T-helper 17 cell (primary cell): Measurements from ENCODE around the gene MTHFR. TPM values are rescaled to one million over a fixed set of nuclear protein-coding genes. Genes with fewer than 3 reads are reported as not detected.

Experiments
- ATAC-seq: fragments of 150-1000 bp; cut with Tn5 transposase; 2 replicates; pipeline ENCODE4 v1.10.0; 2021; ENCODE audit warnings: mild to moderate bottlenecking, moderate library complexity
- DNase-seq, 3 donors: peaks; one replicate each; pipeline versions ENCODE4 v3.0.0 to v3.0.0-alpha.2; 2020 to 2021
- H3K9me3 ChIP-seq: one replicate; pipeline ENCODE4 v1.7.0; 2013; ENCODE audit warnings: low read length, mild to moderate bottlenecking; ENCODE audit not compliant: control insufficient read depth, poor library complexity, severe bottlenecking
- H3K27ac Mint-ChIP-seq: one replicate; pipeline ENCODE4 v1.8.0; 2022; ENCODE audit warnings: mild to moderate bottlenecking, moderate library complexity, mixed read lengths
- H3K27me3 Mint-ChIP-seq: one replicate; pipeline ENCODE4 v1.8.0; 2022; ENCODE audit warnings: mixed read lengths
- H3K36me3 Mint-ChIP-seq: one replicate; pipeline ENCODE4 v1.8.0; 2022; ENCODE audit warnings: low read depth, mixed read lengths
- H3K4me1 Mint-ChIP-seq: one replicate; pipeline ENCODE4 v1.8.0; 2022; ENCODE audit warnings: mild to moderate bottlenecking, mixed read lengths
- H3K4me3 Mint-ChIP-seq: one replicate; pipeline ENCODE4 v1.8.0; 2022; ENCODE audit warnings: mild to moderate bottlenecking, moderate library complexity, mixed read lengths
- total RNA-seq, 4 donors: library from RNA in 2 of 4; stranded (reverse) in 2 of 4; gene quantifications; one replicate each; pipeline ENCODE4 v1.2.3 and lab custom pipeline; 2022 to 2026

MTHFR gene
- total RNA-seq (10 to 100 TPM; 31.5 to 35.1 TPM), total RNA-seq (lab: John Stamatoyannopoulos, UW) (64.9 to 76.6 reads per million in 2 donors)

DNA sequence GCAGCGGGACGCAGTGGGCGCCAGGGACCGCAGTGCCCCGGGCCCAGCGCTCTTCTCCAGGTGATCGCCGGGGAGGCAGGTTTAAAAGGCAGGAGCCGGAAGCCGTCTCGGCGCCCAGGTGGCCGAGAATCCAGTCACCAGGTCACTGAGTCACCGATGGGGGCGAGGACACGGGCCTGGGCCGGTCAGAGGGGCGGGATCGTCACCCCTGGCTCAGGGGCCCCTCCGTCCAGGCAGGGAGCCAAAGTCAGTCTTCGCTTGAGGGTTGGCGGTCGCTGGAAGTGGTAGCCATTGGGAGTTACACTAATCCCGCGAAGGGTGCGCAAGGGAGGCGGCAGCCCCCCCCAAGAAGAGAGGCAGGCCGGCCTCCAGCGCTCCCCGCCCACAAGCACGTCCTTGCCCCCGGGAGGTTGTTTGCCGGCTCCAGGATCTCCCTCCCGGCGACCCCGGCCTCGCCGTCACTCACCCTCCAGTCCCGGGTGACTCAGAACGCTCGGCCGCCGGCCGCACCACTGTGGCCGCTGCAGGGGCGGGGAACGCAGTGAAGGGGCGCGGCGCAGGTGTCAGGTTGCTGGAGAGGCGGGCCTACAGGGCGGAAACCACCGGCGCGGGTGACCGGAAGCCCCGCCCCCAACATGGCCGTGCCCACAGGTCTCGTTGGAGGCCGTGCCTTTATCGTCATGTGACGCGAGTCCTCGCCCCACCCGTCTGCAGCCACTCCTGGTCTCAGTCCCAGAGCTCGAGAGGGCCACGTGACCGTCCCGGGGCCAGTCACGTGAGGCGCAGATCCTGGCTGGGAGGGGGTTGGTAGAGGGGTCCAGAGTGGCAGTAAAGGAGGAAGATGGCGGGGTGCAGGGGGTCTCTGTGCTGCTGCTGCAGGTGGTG, at the start of gene MTHFR, which contains the start of gene CLCN6:
TSS of gene MTHFR (minus strand) at position 543 of the 885 bp plus-strand sequence. CDS start 2,848 bp downstream, outside the sequence.
TSS of gene CLCN6 (plus strand) at position 770 of the 885 bp plus-strand sequence. CDS start at position 842, 72 bp downstream.
- Mint-ChIP-seq H3K27ac (peak within 1 kb of the TSS; percentile 96), H3K27me3 (no peaks in the 10 kb centered on the region)
- H3K9me3 ChIP-seq = no peaks in the 10 kb centered on the region

DNA sequence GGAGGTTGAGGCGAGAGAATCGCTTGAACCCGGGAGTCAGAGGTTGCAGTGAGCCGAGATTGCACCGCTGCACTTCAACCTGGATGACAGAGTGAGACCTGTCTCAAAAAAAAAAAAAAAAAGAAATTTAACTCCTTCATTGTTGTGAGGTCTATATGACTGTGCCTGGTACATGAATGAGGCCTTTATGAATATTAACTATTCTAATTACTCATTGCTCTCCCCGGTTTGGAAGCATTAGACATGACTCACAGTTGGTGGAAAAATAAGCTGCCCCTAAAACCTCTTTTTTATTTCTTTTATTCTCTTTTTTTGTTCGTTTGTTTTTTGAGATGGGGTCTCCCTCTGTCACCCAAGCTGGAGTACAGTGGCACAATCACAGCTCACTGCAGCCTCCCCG, 49.7 kb upstream of the MTHFR start:
- no peaks in the 10 kb centered on the region for H3K9me3 ChIP-seq
- no peak overlapping the region for H3K4me3 Mint-ChIP-seq
- ATAC-seq (no peak), DNase-seq (no peak)
- peaks cover 69% of the 10 kb centered on the region for H3K27me3 Mint-ChIP-seq
- no peak overlapping the region for H3K27ac Mint-ChIP-seq
- no peaks in the 10 kb centered on the region for H3K4me1 Mint-ChIP-seq
- peaks cover 2% of the 10 kb centered on the region for H3K36me3 Mint-ChIP-seq

More for the DNA sequence above, at the start of gene MTHFR, which contains the start of gene CLCN6:
- peak within 1 kb of the TSS; percentile 99 for H3K4me3 Mint-ChIP-seq
- ATAC-seq = peak; percentile 92
- H3K36me3 Mint-ChIP-seq = no peaks in the 10 kb centered on the region
- H3K4me1 Mint-ChIP-seq = peaks cover 33% of the 10 kb centered on the region
- DNase-seq = peak; percentile 95 to 98 (median 97)

DNA sequence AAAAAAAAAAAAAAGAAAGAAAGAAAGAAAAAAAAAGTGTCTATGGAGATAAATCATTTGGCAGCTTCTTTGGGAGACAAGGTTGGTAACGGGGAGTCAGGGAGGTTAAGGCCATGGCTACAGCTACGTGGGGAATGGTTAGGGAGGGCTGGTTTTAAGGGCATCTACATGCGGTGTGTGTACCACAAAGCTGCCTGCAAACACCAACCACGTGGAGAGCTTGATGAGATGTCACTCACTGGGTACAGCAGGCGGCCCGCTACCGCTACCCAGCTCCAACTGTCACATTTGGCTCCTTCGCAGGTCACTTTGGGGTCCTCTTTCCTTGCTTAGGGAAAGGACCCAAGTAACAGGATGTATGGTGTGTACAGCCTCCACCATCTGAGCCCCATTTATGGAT, 48.8 kb upstream of the MTHFR start:
- no peaks in the 10 kb centered on the region for H3K4me1 Mint-ChIP-seq
- H3K9me3 ChIP-seq = no peaks in the 10 kb centered on the region
- H3K36me3 Mint-ChIP-seq = peaks cover 2% of the 10 kb centered on the region
- DNase-seq (no peak), ATAC-seq (no peak)
- H3K27ac Mint-ChIP-seq = no peak overlapping the region
- H3K4me3 Mint-ChIP-seq = no peak overlapping the region
- H3K27me3 Mint-ChIP-seq = peaks cover 68% of the 10 kb centered on the region

DNA sequence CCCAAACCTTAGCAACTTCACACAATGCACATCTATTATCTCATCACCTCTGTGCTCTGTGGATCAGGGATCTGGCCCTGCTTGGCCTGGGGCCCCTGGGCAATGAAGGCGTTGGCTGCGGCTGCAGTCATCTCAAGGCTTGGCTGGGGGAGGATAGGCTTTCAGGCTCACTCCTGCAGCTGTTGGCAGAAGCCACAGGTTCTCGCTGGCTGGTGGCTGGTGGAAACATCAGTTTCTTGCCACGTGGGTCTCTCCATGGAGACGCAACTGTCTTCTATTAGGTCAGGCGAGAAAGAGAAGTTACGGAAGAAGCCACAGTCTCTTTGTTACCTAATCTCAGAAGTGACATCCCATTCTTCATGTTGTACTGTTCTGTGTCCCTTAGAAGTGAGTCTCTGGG, 45.4 kb upstream of the MTHFR start:
- no peak overlapping the region for H3K4me3 Mint-ChIP-seq
- no peak for DNase-seq
- H3K27ac Mint-ChIP-seq = no peak overlapping the region
- no peaks in the 10 kb centered on the region for H3K4me1 Mint-ChIP-seq
- H3K36me3 Mint-ChIP-seq = peaks cover 2% of the 10 kb centered on the region
- H3K9me3 ChIP-seq = no peaks in the 10 kb centered on the region
- no peak for ATAC-seq
- peaks cover 40% of the 10 kb centered on the region for H3K27me3 Mint-ChIP-seq

GRCh38 chr1:11850156-11850555, 44.4 kb upstream of the MTHFR start:
- H3K27me3 Mint-ChIP-seq = peaks cover 34% of the 10 kb centered on the region
- ATAC-seq = no peak
- no peak overlapping the region for H3K4me3 Mint-ChIP-seq
- no peak for DNase-seq
- H3K4me1 Mint-ChIP-seq = no peaks in the 10 kb centered on the region
- no peaks in the 10 kb centered on the region for H3K9me3 ChIP-seq
- H3K27ac Mint-ChIP-seq = peak overlapping the region; percentile 45
- peaks cover 2% of the 10 kb centered on the region for H3K36me3 Mint-ChIP-seq

- Mint-ChIP-seq H3K27me3 (peaks cover 28% of the 10 kb centered on the region), H3K27ac (no peak overlapping the region)
Measured at GRCh38 chr1:11848373-11848700, 42.6 kb upstream of the MTHFR start.

DNA sequence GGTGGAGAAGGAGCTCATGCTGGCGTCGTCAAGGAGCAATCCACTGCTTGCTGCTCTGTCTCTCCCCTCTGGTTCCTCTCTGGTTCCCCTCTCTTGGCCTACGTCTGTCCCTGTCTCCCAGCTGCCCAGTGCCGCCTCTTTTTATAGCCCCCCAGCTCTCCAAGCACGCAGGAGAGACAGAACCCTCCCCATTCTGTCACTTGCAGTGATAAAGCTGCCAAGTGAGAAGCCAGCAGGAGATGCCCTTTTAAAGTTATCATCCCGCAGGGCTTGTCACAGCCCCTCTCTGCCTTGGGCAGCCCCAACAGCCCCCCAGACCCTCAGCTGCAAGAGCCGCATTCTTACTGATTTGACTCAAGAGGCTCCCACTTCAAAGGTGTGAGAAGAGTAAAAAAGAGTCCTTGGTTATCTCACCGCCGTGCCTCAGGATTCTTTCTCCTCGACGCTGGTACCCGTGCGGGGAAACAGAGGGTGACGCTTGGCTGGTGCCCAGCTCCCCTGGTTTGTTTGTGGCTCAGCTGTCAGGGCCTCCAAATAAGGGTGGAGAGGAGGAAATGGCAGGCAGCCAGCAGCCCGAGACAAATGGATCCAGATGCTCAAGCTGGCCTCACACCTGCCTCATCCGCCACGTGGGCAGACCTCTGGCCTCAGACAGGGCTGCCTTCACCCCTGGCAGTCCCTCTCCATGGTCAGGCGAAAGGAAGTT, 42.1 kb upstream of the MTHFR start, which contains the start of gene NPPA:
TSS of gene NPPA (minus strand) at position 117 of the 706 bp plus-strand sequence. CDS start at position 18, 99 bp downstream.
- Mint-ChIP-seq H3K4me3 (no peak within 1 kb of the TSS), H3K4me1 (peaks cover 6% of the 10 kb centered on the region), H3K27ac (no peak within 1 kb of the TSS), H3K36me3 (peaks cover 7% of the 10 kb centered on the region), H3K27me3 (peaks cover 23% of the 10 kb centered on the region)
- ATAC-seq = no peak
- H3K9me3 ChIP-seq = no peaks in the 10 kb centered on the region
- no peak for DNase-seq

More at GRCh38 chr1:11848373-11848700, 42.6 kb upstream of the MTHFR start:
- peaks cover 5% of the 10 kb centered on the region for H3K4me1 Mint-ChIP-seq
- no peaks in the 10 kb centered on the region for H3K9me3 ChIP-seq
- no peak for DNase-seq
- ATAC-seq = no peak
- no peak overlapping the region for H3K4me3 Mint-ChIP-seq
- H3K36me3 Mint-ChIP-seq = peaks cover 7% of the 10 kb centered on the region

DNA sequence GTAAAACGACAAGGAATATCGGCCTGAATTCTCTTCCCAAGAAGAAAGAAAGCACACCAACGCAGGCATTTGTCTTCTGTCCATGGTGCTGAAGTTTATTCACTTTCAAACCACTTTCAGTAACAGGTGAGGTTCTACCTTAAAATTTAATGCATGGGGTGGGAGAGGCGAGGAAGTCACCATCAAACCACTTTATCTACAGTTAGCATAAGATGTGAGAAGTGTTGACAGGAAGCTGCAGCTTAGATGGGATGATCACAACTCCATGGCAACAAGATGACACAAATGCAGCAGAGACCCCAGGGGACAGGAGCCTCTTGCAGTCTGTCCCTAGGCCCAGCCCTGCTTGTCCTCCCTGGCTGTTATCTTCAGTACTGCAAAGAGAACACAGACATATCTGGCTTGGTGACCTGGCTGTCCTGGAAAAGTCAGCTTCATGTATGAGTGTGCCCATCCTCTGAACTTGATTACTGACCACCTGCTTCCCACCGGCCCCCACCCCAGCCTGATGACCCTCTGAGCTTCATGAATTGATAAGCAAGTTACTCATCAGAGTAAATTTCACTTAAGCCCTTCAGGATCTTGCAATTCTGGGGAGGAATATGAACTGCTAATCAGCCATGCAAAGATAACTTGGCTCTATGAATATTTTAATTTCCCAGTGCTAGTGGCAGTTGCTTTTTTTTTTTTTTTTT, 40.0 kb upstream of the MTHFR start:
- H3K4me3 Mint-ChIP-seq = no peak overlapping the region
- peaks cover 12% of the 10 kb centered on the region for H3K27me3 Mint-ChIP-seq
- H3K4me1 Mint-ChIP-seq = peaks cover 8% of the 10 kb centered on the region
- H3K27ac Mint-ChIP-seq = no peak overlapping the region
- no peak for ATAC-seq
- DNase-seq = no peak
- no peaks in the 10 kb centered on the region for H3K9me3 ChIP-seq
- H3K36me3 Mint-ChIP-seq = peaks cover 6% of the 10 kb centered on the region

DNA sequence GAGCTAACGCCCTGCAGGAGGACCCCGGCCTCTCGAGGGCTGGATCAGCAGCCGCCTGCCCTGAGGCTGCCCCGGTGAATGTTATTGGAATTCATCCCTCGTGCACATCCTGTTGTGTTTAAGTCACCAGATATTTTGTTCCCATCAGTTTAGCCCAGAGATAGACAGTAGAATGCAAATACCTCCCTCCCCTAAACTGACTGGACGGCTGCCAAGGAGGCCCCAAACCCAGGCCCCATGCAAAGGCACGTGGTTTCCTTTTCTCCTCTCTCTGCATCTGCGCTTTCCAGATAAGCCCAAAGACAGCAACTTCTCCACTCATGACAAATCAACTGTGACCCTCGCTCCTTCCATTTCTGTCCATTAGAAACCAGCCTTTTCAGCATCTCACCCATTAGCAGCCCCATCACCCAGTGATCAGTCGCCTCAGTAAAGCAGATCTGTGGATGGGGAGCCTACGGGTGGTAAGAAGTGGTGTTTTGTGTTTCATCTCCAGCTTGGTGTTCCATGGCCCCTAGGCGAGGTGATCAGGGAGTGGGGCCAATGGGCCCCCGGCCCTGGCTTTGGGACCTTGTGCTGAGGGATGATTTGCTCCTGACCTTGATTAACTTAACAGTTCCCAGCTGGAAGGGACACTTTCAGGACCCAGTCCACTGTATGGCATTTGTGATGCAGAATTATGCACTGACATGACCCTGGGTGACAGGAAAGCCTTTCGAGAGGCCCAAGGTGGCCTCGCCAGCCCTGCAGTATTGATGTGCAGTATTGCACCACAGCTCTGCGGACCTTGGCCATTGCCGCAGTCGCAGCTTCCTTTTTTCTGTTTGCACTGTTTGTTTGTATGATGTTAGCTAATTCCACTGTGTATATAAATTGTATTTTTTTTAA, 36.6 kb upstream of the MTHFR start:
- no peak overlapping the region for H3K27ac Mint-ChIP-seq
- peaks cover 8% of the 10 kb centered on the region for H3K36me3 Mint-ChIP-seq
- no peak overlapping the region for H3K4me3 Mint-ChIP-seq
- no peak for ATAC-seq
- DNase-seq = no peak
- no peaks in the 10 kb centered on the region for H3K27me3 Mint-ChIP-seq
- peaks cover 13% of the 10 kb centered on the region for H3K4me1 Mint-ChIP-seq
- H3K9me3 ChIP-seq = no peaks in the 10 kb centered on the region

- ATAC-seq = no peak
- Mint-ChIP-seq H3K36me3 (peaks cover 8% of the 10 kb centered on the region), H3K27me3 (no peaks in the 10 kb centered on the region), H3K27ac (no peak overlapping the region), H3K4me3 (no peak overlapping the region), H3K4me1 (peaks cover 13% of the 10 kb centered on the region)
- no peaks in the 10 kb centered on the region for H3K9me3 ChIP-seq
- no peak for DNase-seq
Measured at GRCh38 chr1:11841245-11842153, 35.7 kb upstream of the MTHFR start.

DNA sequence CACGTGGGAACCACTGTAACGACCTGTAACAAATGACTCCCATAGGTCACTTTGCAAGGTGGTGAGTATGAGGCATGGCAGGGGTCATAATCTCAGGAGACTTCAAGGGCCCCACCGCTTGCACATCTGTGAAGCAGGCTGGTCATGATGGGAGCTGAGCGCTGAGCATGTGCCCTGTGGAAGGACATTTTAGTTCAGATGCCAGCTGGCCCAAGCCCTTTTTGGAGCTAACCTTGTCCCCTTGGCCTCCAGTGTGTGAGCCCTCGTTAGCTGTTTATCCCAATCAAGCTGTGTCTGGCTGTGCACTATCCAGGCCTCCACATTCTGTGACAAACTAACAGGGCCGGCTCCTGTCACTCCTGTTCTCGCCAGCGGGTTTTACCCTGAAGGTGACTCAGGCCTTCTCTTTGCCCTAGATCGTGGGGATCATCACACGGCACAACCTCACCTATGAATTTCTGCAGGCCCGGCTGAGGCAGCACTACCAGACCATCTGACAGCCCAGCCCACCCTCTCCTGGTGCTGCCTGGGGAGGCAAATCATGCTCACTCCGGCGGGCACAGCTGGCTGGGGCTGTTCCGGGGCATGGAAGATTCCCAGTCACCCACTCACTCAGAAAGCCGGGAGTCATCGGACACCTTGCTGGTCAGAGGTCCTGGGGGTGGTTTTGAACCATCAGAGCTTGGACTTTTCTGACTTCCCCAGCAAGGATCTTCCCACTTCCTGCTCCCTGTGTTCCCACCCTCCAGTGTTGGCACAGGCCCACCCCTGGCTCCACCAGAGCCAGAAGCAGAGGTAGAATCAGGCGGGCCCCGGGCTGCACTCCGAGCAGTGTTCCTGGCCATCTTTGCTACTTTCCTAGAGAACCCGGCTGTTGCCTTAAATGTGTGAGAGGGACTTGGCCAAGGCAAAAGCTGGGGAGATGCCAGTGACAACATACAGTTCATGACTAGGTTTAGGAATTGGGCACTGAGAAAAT, 34.3 kb upstream of the MTHFR start:
- H3K4me3 Mint-ChIP-seq = no peak overlapping the region
- H3K27ac Mint-ChIP-seq = no peak overlapping the region
- H3K4me1 Mint-ChIP-seq = peaks cover 15% of the 10 kb centered on the region
- DNase-seq (no peak), ATAC-seq (no peak)
- peaks cover 13% of the 10 kb centered on the region for H3K36me3 Mint-ChIP-seq
- no peaks in the 10 kb centered on the region for H3K9me3 ChIP-seq
- H3K27me3 Mint-ChIP-seq = no peaks in the 10 kb centered on the region
